HCT116 (cell line): ENCODE measurements around the gene DPY30. TPM values are rescaled to one million over a fixed set of nuclear protein-coding genes. Genes with fewer than 3 reads are reported as not detected.
"Not testable (repeated sequence)": the region's sequence is repeated elsewhere in the genome, so short reads cannot be mapped to it uniquely, and the experiment has no call there.

Source experiments
- ATAC-seq: fragments of 200-7000 bp; cut with Tn5 transposase; 2 replicates; pipeline ENCODE4 v1.9.1; 2020; ENCODE audit warnings: mild to moderate bottlenecking, moderate library complexity
- BruUV-seq: library from RNA; stranded (reverse); fragments of 400-500 nt; replicated peaks from 2 replicates; lab custom pipeline; 2021; lab: Mats Ljungman, UMichigan
- CTCF ChIA-PET: fragments of 300-600 bp; sonication (Branson Sonifier 250); formaldehyde crosslinking; loops from one replicate; lab custom pipeline; 2021; ENCODE audit warnings: antibody characterized with exemption; lab: Charles Lee
- POLR2A ChIA-PET: fragments of 300-600, 350-600 bp; sonication (Branson Sonifier 250); formaldehyde crosslinking; loops from one replicate; lab custom pipeline; 2021; ENCODE audit warnings: antibody characterized with exemption; lab: Charles Lee
- RAD21 ChIA-PET, 2 experiments: fragments of 300-600 bp; sonication (Branson Sonifier 250); formaldehyde crosslinking; loops; one replicate each; lab custom pipeline; 2023; ENCODE audit warnings: low total read pairs in 2 of 2; ENCODE audit not compliant: uncharacterized antibody in 2 of 2, unreplicated experiment in 2 of 2, low non-redundant PET in 1 of 2; lab: Charles Lee
- DNase-seq: peaks from one replicate; pipeline ENCODE4 v3.0.0-alpha.2; 2010; ENCODE audit warnings: low read depth, low spot score
- H2AFZ ChIP-seq: fragments of 200-600 bp; shearing (Covaris generic), sonication (generic); 2 replicates; pipeline ENCODE4 v1.6.1; 2017; ENCODE audit warnings: low read depth, mixed run types, mixed read lengths, antibody characterized with exemption, low read length; ENCODE audit not compliant: poor library complexity, severe bottlenecking
- H3K27ac ChIP-seq: 2 replicates; pipeline ENCODE4 v1.5.1; 2012; ENCODE audit warnings: low read depth, low read length
- H3K27me3 ChIP-seq: fragments of 200-600 bp; sonication (generic); 2 replicates; pipeline ENCODE4 v1.6.1; 2016; ENCODE audit warnings: mixed run types, low read length, mixed read lengths; ENCODE audit not compliant: insufficient read depth
- H3K36me3 ChIP-seq, 2 experiments: fragments of 200-500 bp in 1 of 2; fragments of 200-600 bp in 1 of 2; sonication (Bioruptor generic) in 1 of 2; sonication (generic) in 1 of 2; 2 replicates each; pipeline versions ENCODE4 v1.5.1 to v1.6.1; 2014 to 2016; ENCODE audit warnings: low read length in 2 of 2, inconsistent platforms in 1 of 2, mixed read lengths in 1 of 2, mixed run types in 1 of 2; ENCODE audit not compliant: insufficient read depth in 2 of 2, control insufficient read depth in 1 of 2
- H3K4me1 ChIP-seq, 2 experiments: fragments of 200-600 bp in 1 of 2; sonication (generic) in 1 of 2; 2 replicates each; pipeline versions ENCODE4 v1.5.1 to v1.6.1; 2012 to 2017; ENCODE audit warnings: low read length in 2 of 2, inconsistent platforms in 1 of 2, mild to moderate bottlenecking in 1 of 2, mixed read lengths in 1 of 2, mixed run types in 1 of 2, moderate library complexity in 1 of 2; ENCODE audit not compliant: insufficient read depth in 2 of 2, control insufficient read depth in 1 of 2
- H3K4me2 ChIP-seq: fragments of 200-600 bp; sonication (generic); 2 replicates; pipeline ENCODE4 v1.6.1; 2017; ENCODE audit warnings: mixed run types, low read length, mixed read lengths
- H3K4me3 ChIP-seq, 2 experiments: fragments of 200-600 bp in 1 of 2; sonication (generic) in 1 of 2; replicated peaks in 1 of 2; 2 replicates each; pipeline ENCODE4 v1.5.1; 2011 to 2016; ENCODE audit warnings: low read length in 2 of 2, control low read depth in 1 of 2, low read depth in 1 of 2, mild to moderate bottlenecking in 1 of 2, mixed read lengths in 1 of 2, mixed run types in 1 of 2
- H3K79me2 ChIP-seq: fragments of 200-600 bp; sonication (generic); 2 replicates; pipeline ENCODE4 v1.6.1; 2017; ENCODE audit warnings: mild to moderate bottlenecking, mixed run types, low read length, moderate library complexity, mixed read lengths; ENCODE audit not compliant: insufficient read depth
- H3K9ac ChIP-seq: fragments of 200-600 bp; sonication (generic); 2 replicates; pipeline ENCODE4 v1.6.1; 2016; ENCODE audit warnings: low read length, mixed read lengths
- H3K9me2 ChIP-seq: fragments of 200-600 bp; sonication (generic), shearing (Covaris generic); 2 replicates; pipeline ENCODE4 v1.6.1; 2017; ENCODE audit warnings: mixed run types, mild to moderate bottlenecking, moderate library complexity; ENCODE audit not compliant: insufficient read depth
- H3K9me3 ChIP-seq, 2 experiments: fragments of 200-500 bp in 1 of 2; fragments of 200-600 bp in 1 of 2; sonication (Bioruptor generic) in 1 of 2; sonication (generic) in 1 of 2; 2 replicates each; pipeline ENCODE4 v1.6.1; 2014 to 2017; ENCODE audit warnings: low read length in 2 of 2, mixed read lengths in 2 of 2, inconsistent platforms in 1 of 2, low read depth in 1 of 2, mild to moderate bottlenecking in 1 of 2, mixed run types in 1 of 2, moderate library complexity in 1 of 2; ENCODE audit not compliant: control insufficient read depth in 1 of 2, insufficient read depth in 1 of 2
- H4K20me1 ChIP-seq: fragments of 200-600 bp; sonication (generic), shearing (Covaris generic); 2 replicates; pipeline ENCODE4 v1.6.1; 2017; ENCODE audit warnings: mixed run types, mild to moderate bottlenecking, moderate library complexity; ENCODE audit not compliant: insufficient read depth
- ELF1 ChIP-seq: IDR thresholded peaks from 2 replicates; pipeline ENCODE4 v1.6.1; 2012; ENCODE audit warnings: low read depth, borderline replicate concordance
- EZH2phosphoT487 ChIP-seq: fragments of 200-600 bp; IDR thresholded peaks from 2 replicates; pipeline ENCODE4 v1.6.1; 2018; ENCODE audit warnings: antibody characterized with exemption, borderline replicate concordance
- YY1 ChIP-seq: IDR thresholded peaks from 2 replicates; pipeline ENCODE4 v1.6.1; 2011; ENCODE audit warnings: low read length, low read depth, moderate library complexity, mild to moderate bottlenecking; ENCODE audit not compliant: insufficient replicate concordance; ENCODE audit errors: extremely low read depth
- ZFX ChIP-seq: fragments of 450-650 bp; IDR thresholded peaks from 2 replicates; pipeline ENCODE4 v1.6.1; 2017
- intact Hi-C: fragments of 100-400 bp; cut with micrococcal nuclease; formaldehyde crosslinking; loops from 2 replicates; pipeline ENCODE4 v1.10.0; 2022
- total RNA-seq: library from RNA; stranded (reverse); gene quantifications from one replicate; pipeline ENCODE4 v1.2.1, GENCODE V29; 2021; ENCODE audit not compliant: unreplicated experiment

DPY30 gene
- total RNA-seq, 1 experiment from 2014 or later, result 79.5 TPM

GRCh38 chr2:32010670-32011484 lies 28.7 kb downstream of the DPY30 start, which contains the start of gene MEMO1 (continued):
- no peak for TF ChIP-seq YY1
- no peak; the same call in 1 of the 2 replicates for TF ChIP-seq ZFX
- peak; percentile 46; the same call in 1 of the 2 replicates for TF ChIP-seq ELF1
- no peak for TF ChIP-seq EZH2phosphoT487

GRCh38 chr2:32010280-32010669 lies 29.3 kb downstream of the DPY30 start:
- RAD21 ChIA-PET, POLR2A ChIA-PET: not testable (repeated sequence)
- H3K27ac ChIP-seq, result peak overlapping the region; percentile 91; the same call in 1 of the 2 replicates

More at GRCh38 chr2:32010280-32010669, 29.3 kb downstream of the DPY30 start:
- intact Hi-C loops, result loop anchor here (10.0 kb wide), 1 partner anchor 155 kb away; the partner anchor contains the start of gene SLC30A6
- H3K79me2 ChIP-seq, result peaks cover 45% of the 10 kb centered on the region
- H3K4me2 ChIP-seq, BruUV-seq, H3K9me3 ChIP-seq, CTCF ChIA-PET, H3K27me3 ChIP-seq, DNase-seq, H2AFZ ChIP-seq, H3K36me3 ChIP-seq, H3K9me2 ChIP-seq: not testable (repeated sequence)
- peak overlapping the region; percentile 29 to 46 for H3K4me3 ChIP-seq
- peak overlapping the region; percentile 44 for H3K9ac ChIP-seq
- peaks cover 15% of the 10 kb centered on the region; the same call in 1 of the 2 replicates for H4K20me1 ChIP-seq
- H3K4me1 ChIP-seq, result peaks cover 13 to 29% of the 10 kb centered on the region in 2 experiments; a peak in 3 of 4 replicates
- ATAC-seq, result peak; percentile 84
